Stimulated activated CD4-positive, alpha-beta T cell treated with anti-CD3 and anti-CD28 coated beads, TNF-alpha, amount 100 ng/mL, for 48 hours (primary cell): ENCODE results near the gene ABL1.

ENCODE experiments used
- DNase-seq, 3 donors: peaks; one replicate each; pipeline ENCODE4 v3.0.0-alpha.2; 2020; ENCODE audit warnings: low read depth in 3 of 3

ABL1 gene

GRCh38 chr9:130890870-130891687 is 56.0 kb downstream of the ABL1 start:
- no peak for DNase-seq

GRCh38 chr9:130891688-130892476 is 56.8 kb downstream of the ABL1 start:
- DNase-seq: no peak

GRCh38 chr9:130892477-130893304 is 57.6 kb downstream of the ABL1 start:
- no peak for DNase-seq

- no peak for DNase-seq
Measured at GRCh38 chr9:130893341-130894101, 58.5 kb downstream of the ABL1 start.

GRCh38 chr9:130894546-130894945 is 59.5 kb downstream of the ABL1 start:
- no peak for DNase-seq

GRCh38 chr9:130895038-130895437 is 60.0 kb downstream of the ABL1 start:
- no peak for DNase-seq

GRCh38 chr9:130895481-130896232 is 60.6 kb downstream of the ABL1 start:
- no peak for DNase-seq

- no peak for DNase-seq
Measured at GRCh38 chr9:130896233-130897014, 61.4 kb downstream of the ABL1 start, which contains the start of gene QRFP. Gene QRFP (minus strand): TSS chr9:130896812. CDS start chr9:130893838, 2,974 bp downstream.

GRCh38 chr9:130897105-130897751 is 62.2 kb downstream of the ABL1 start:
- no peak for DNase-seq

- no peak for DNase-seq
Measured at GRCh38 chr9:130897848-130898551, 62.9 kb downstream of the ABL1 start.

- DNase-seq: no peak
Measured at GRCh38 chr9:130898552-130898852, 63.4 kb downstream of the ABL1 start.

- DNase-seq: no peak
Measured at GRCh38 chr9:130899051-130899748, 64.1 kb downstream of the ABL1 start.

- DNase-seq: no peak
Measured at GRCh38 chr9:130900701-130901497, 65.8 kb downstream of the ABL1 start.

- DNase-seq: no peak
Measured at GRCh38 chr9:130901498-130902203, 66.6 kb downstream of the ABL1 start.

GRCh38 chr9:130902204-130903185 is 67.4 kb downstream of the ABL1 start:
- no peak for DNase-seq
